WTC11 (cell line): ENCODE measurements around the gene SPART. TPM values are rescaled to one million over a fixed set of nuclear protein-coding genes. Genes with fewer than 3 reads are reported as not detected.
A peak's percentile ranks its signal among the peaks of the same experiment; 100 is the strongest.
"Not testable (repeated sequence)": the region's sequence is repeated elsewhere in the genome, so short reads cannot be mapped to it uniquely, and the experiment has no call there.

ENCODE experiments used
- ATAC-seq: fragments of 200-7000 bp; cut with Tn5 transposase; 2 replicates; pipeline ENCODE4 v1.10.0; 2021; ENCODE audit warnings: mild to moderate bottlenecking, moderate library complexity
- CTCF ChIA-PET: fragments of 300-600 bp; sonication (Branson Sonifier 250); formaldehyde crosslinking; loops from one replicate; lab custom pipeline; 2021; ENCODE audit warnings: antibody characterized with exemption; lab: Charles Lee
- POLR2A ChIA-PET: fragments of 350-600 bp; sonication (Branson Sonifier 250); formaldehyde crosslinking; loops from one replicate; lab custom pipeline; 2021; ENCODE audit warnings: antibody characterized with exemption; lab: Charles Lee
- DNase-seq: peaks from one replicate; pipeline ENCODE4 v3.0.0; 2021; ENCODE audit warnings: low spot score
- H3K27ac Mint-ChIP-seq: 2 replicates; pipeline ENCODE4 v1.8.0; 2021; ENCODE audit warnings: mixed read lengths
- H3K27me3 Mint-ChIP-seq: 2 replicates; pipeline ENCODE4 v1.8.0; 2021; ENCODE audit warnings: low read depth, mild to moderate bottlenecking, moderate library complexity, mixed read lengths
- H3K36me3 Mint-ChIP-seq: 2 replicates; pipeline ENCODE4 v1.8.0; 2021; ENCODE audit warnings: mixed read lengths
- H3K4me1 Mint-ChIP-seq: 2 replicates; pipeline ENCODE4 v1.8.0; 2022; ENCODE audit warnings: mixed read lengths
- H3K4me3 Mint-ChIP-seq: 2 replicates; pipeline ENCODE4 v1.8.0; 2021; ENCODE audit warnings: mild to moderate bottlenecking, moderate library complexity, mixed read lengths
- H3K9me3 Mint-ChIP-seq: 2 replicates; pipeline ENCODE4 v1.8.0; 2021; ENCODE audit warnings: mixed read lengths
- AFF4 ChIP-seq: sonication (generic); formaldehyde crosslinking; IDR thresholded peaks from 2 replicates; pipeline ENCODE4 v1.8.1; 2023; ENCODE audit warnings: mild to moderate bottlenecking, missing genetic modification reagents, borderline replicate concordance
- ATF2 ChIP-seq: sonication (generic); formaldehyde crosslinking; IDR thresholded peaks from 2 replicates; pipeline ENCODE4 v1.8.1; 2022; ENCODE audit warnings: low read depth, missing genetic modification reagents, borderline replicate concordance
- CBFB ChIP-seq: sonication (generic); formaldehyde crosslinking; IDR thresholded peaks from 2 replicates; pipeline ENCODE4 v1.8.1; 2022; ENCODE audit warnings: mild to moderate bottlenecking, low read depth, missing genetic modification reagents
- ERG ChIP-seq: fragments of 250-450 bp; sonication (Bioruptor Pico); IDR thresholded peaks from 2 replicates; pipeline ENCODE4 v1.8.0; 2021; ENCODE audit warnings: mild to moderate bottlenecking
- MAX ChIP-seq: sonication (generic); formaldehyde crosslinking; IDR thresholded peaks from 2 replicates; pipeline ENCODE4 v1.8.0; 2022; ENCODE audit warnings: mild to moderate bottlenecking, missing genetic modification reagents
- MXD4 ChIP-seq: fragments of 250-450 bp; sonication (Bioruptor Pico); IDR thresholded peaks from 2 replicates; pipeline ENCODE4 v1.8.0; 2021; ENCODE audit warnings: mild to moderate bottlenecking, moderate library complexity, borderline replicate concordance
- MYBL2 ChIP-seq: sonication (generic); formaldehyde crosslinking; IDR thresholded peaks from 2 replicates; pipeline ENCODE4 v1.8.1; 2023; ENCODE audit warnings: mild to moderate bottlenecking, moderate library complexity, missing genetic modification reagents
- OVOL2 ChIP-seq: fragments of 250-450 bp; sonication (Bioruptor Pico); IDR thresholded peaks from 2 replicates; pipeline ENCODE4 v1.9.0; 2021; ENCODE audit warnings: mild to moderate bottlenecking, borderline replicate concordance
- SMAD4 ChIP-seq: sonication (generic); formaldehyde crosslinking; IDR thresholded peaks from 2 replicates; pipeline ENCODE4 v1.8.0; 2022; ENCODE audit warnings: mild to moderate bottlenecking, missing genetic modification reagents
- TEAD4 ChIP-seq: sonication (generic); formaldehyde crosslinking; IDR thresholded peaks from 2 replicates; pipeline ENCODE4 v1.8.0; 2022; ENCODE audit warnings: mild to moderate bottlenecking, missing genetic modification reagents
- TP53 ChIP-seq: sonication (generic); formaldehyde crosslinking; IDR thresholded peaks from 2 replicates; pipeline ENCODE4 v1.8.1; 2023; ENCODE audit warnings: mild to moderate bottlenecking, missing genetic modification reagents
- USF2 ChIP-seq: sonication (generic); formaldehyde crosslinking; IDR thresholded peaks from 2 replicates; pipeline ENCODE4 v1.8.1; 2023; ENCODE audit warnings: mild to moderate bottlenecking, missing genetic modification reagents, moderate library complexity
- ZNF416 ChIP-seq: fragments of 250-450 bp; sonication (Bioruptor Pico); IDR thresholded peaks from 2 replicates; pipeline ENCODE4 v1.9.0; 2021; ENCODE audit warnings: mild to moderate bottlenecking, inconsistent platforms
- ZNF671 ChIP-seq: fragments of 250-450 bp; sonication (Bioruptor Pico); IDR thresholded peaks from 2 replicates; pipeline ENCODE4 v1.8.0; 2021; ENCODE audit warnings: mild to moderate bottlenecking
- ZSCAN18 ChIP-seq: fragments of 250-450 bp; sonication (Bioruptor Pico); IDR thresholded peaks from 2 replicates; pipeline ENCODE4 v2.1.2; 2022; ENCODE audit warnings: mild to moderate bottlenecking, moderate library complexity
- total RNA-seq: library from RNA; stranded (reverse); gene quantifications from 3 replicates; pipeline ENCODE4 v1.2.3, GENCODE V29; 2021

SPART gene
- total RNA-seq, 1 experiment from 2014 or later: 95.7 TPM

GRCh38 chr13:36325912-36326311, 20.3 kb downstream of the SPART start (continued):
- TF ChIP-seq ZSCAN18 (CRISPR knock-in tag) (no peak), ZNF671 (CRISPR knock-in tag) (no peak)

GRCh38 chr13:36324881-36325280, 21.3 kb downstream of the SPART start:
- DNase-seq, H3K27me3 Mint-ChIP-seq, POLR2A ChIA-PET, ATAC-seq, H3K4me3 Mint-ChIP-seq, H3K9me3 Mint-ChIP-seq: not testable (repeated sequence)
- H3K36me3 Mint-ChIP-seq: peaks cover 81% of the 10 kb centered on the region
- CTCF ChIA-PET: interaction anchor here (1.1 kb wide), 1 partner anchor 42 kb away, joined by 5 read pairs; no protein-coding TSS in a partner anchor
- peaks cover 70% of the 10 kb centered on the region for H3K4me1 Mint-ChIP-seq
- peak overlapping the region; percentile 90 for H3K27ac Mint-ChIP-seq

- no peaks in the 10 kb centered on the region for H3K27me3 Mint-ChIP-seq
- H3K4me3 Mint-ChIP-seq: no peak overlapping the region
- H3K4me1 Mint-ChIP-seq: peaks cover 76% of the 10 kb centered on the region
- ATAC-seq (peak; percentile 57), DNase-seq (no peak)
- no peak for TF ChIP-seq TP53 (CRISPR knock-in tag)
- TF ChIP-seq MXD4 (CRISPR knock-in tag): no peak
- no peak for TF ChIP-seq MYBL2 (CRISPR knock-in tag)
- no peak for TF ChIP-seq CBFB (CRISPR knock-in tag)
- no peak for TF ChIP-seq ATF2 (CRISPR knock-in tag)
- no peak for TF ChIP-seq ZNF416 (CRISPR knock-in tag)
- TF ChIP-seq TEAD4 (CRISPR knock-in tag): no peak
- no peak for TF ChIP-seq AFF4 (CRISPR knock-in tag)
- no peak for TF ChIP-seq OVOL2 (CRISPR knock-in tag)
- no peak for TF ChIP-seq USF2 (CRISPR knock-in tag)
- TF ChIP-seq ERG: no peak
- no peak for TF ChIP-seq SMAD4
- no peak for TF ChIP-seq MAX (CRISPR knock-in tag)
- H3K27ac Mint-ChIP-seq: peak overlapping the region; percentile 90
- H3K9me3 Mint-ChIP-seq: peaks cover 14% of the 10 kb centered on the region
- peaks cover 82% of the 10 kb centered on the region for H3K36me3 Mint-ChIP-seq
- POLR2A ChIA-PET: no interaction called here
- CTCF ChIA-PET: interaction anchor here (0.9 to 1.1 kb wide), 2 partner anchors 23 to 41 kb away, joined by 3 to 5 read pairs; no protein-coding TSS in a partner anchor
Measured at GRCh38 chr13:36323951-36324566, 22.1 kb downstream of the SPART start.
